ENCODE results near the gene FUS. TPM values are rescaled to one million over a fixed set of nuclear protein-coding genes. Genes with fewer than 3 reads are reported as not detected.

FUS gene
- total and polyA plus RNA-seq, 9 of the 15 experiments (the other 6 are each of a cell fraction or from before 2014, with no cell fraction given) = 43.9 to 575 (median 87.2) TPM

GRCh38 chr16:31179747-31180459 is at the start of gene FUS (continued):
- TF ChIP-seq TSHZ1 (CRISPR knock-in tag; IDR thresholded peaks at IDR 0.05) = no peak
- peak; percentile 97; the same call in 1 of the 2 replicates for TF ChIP-seq ZNF830 (CRISPR knock-in tag; IDR thresholded peaks at IDR 0.05)
- no peak for TF ChIP-seq MEIS2 (IDR thresholded peaks at IDR 0.05; ENCODE audit: partially characterized antibody)
- TF ChIP-seq JUNB (CRISPR knock-in tag; conservative IDR thresholded peaks at IDR 0.05) = no peak
- TF ChIP-seq SIX5 (IDR thresholded peaks at IDR 0.05; ENCODE audit: borderline replicate concordance in 1 of 2, insufficient read depth in 1 of 2, low read depth in 1 of 2, low read length in 2 of 2) = peak; percentile 39 to 61; a peak in 3 of 4 replicates
- no peak for TF ChIP-seq HOMEZ (CRISPR knock-in tag; IDR thresholded peaks at IDR 0.05)
- peak; percentile 44; the same call in 1 of the 2 replicates for TF ChIP-seq ZNF134 (CRISPR knock-in tag; conservative IDR thresholded peaks at IDR 0.05)
- no peak for TF ChIP-seq NCOA2 (IDR thresholded peaks at IDR 0.05; ENCODE audit: partially characterized antibody in 2 of 2)
- TF ChIP-seq PTBP1 (IDR thresholded peaks at IDR 0.05; ENCODE audit: low read depth, low read length) = peak; percentile 59; the same call in 1 of the 2 replicates
- no peak for TF ChIP-seq MXD1 (CRISPR knock-in tag; IDR thresholded peaks at IDR 0.05; ENCODE audit: borderline replicate concordance, poor library complexity, severe bottlenecking)
- TF ChIP-seq SAFB (IDR thresholded peaks at IDR 0.05; ENCODE audit: borderline replicate concordance, low read depth, low read length) = no peak; the same call in 1 of the 2 replicates
- 0 out of 2 replicates have a peak, but pooled peaks have one; percentile 51 for TF ChIP-seq DMBX1 (CRISPR knock-in tag; IDR thresholded peaks at IDR 0.05; ENCODE audit: borderline replicate concordance)
- peak; percentile 22; the same call in 1 of the 2 replicates for TF ChIP-seq MXI1 (IDR thresholded peaks at IDR 0.05; ENCODE audit: low read depth, low read length)
- TF ChIP-seq ZNF436 (CRISPR knock-in tag; IDR thresholded peaks at IDR 0.05) = peak; percentile 63
- no peak; a peak in 1 of 4 replicates for TF ChIP-seq MNT (conservative IDR thresholded peaks at IDR 0.05)
